ENCODE measurements around the gene SH3RF3.

Gene SH3RF3

GRCh38 chr2:109403841-109404201 lies 274.8 kb downstream of the SH3RF3 start:
- 81% methylated on average over 5 of the region's 5 CpGs for WGBS
- no peak overlapping the region for H3K23ac ChIP-seq (ENCODE audit: low read length in 2 of 2)
- no peak overlapping the region for H3K27ac ChIP-seq (ENCODE audit: low read length, poor library complexity, severe bottlenecking)
- H3K9ac ChIP-seq (ENCODE audit: low read length) = no peak overlapping the region
- H2AFZ ChIP-seq (ENCODE audit: low read depth, low read length) = no peak overlapping the region
- no peak overlapping the region for H2BK120ac ChIP-seq (ENCODE audit: low read depth, low read length)
- no peak overlapping the region for H4K91ac ChIP-seq (ENCODE audit: low read length)
- DNase-seq = no peak
- H2BK15ac ChIP-seq (ENCODE audit: low read depth, poor library complexity, severe bottlenecking) = no peak overlapping the region
- H3K4ac ChIP-seq (ENCODE audit: low read depth in 1 of 2, low read length in 2 of 2) = no peak overlapping the region
- H2AK5ac ChIP-seq (ENCODE audit: low read length, severe bottlenecking) = no peak overlapping the region
- no peak overlapping the region for H3K18ac ChIP-seq (ENCODE audit: low read depth in 1 of 2, low read length in 2 of 2)
- no peak overlapping the region for H3K4me2 ChIP-seq (ENCODE audit: low read length, poor library complexity, severe bottlenecking)
- H3K36me3 ChIP-seq (ENCODE audit: control insufficient read depth in 1 of 2, insufficient read depth in 2 of 2, low read depth in 1 of 2, low read length in 2 of 2) = peaks cover 12 to 24% of the 10 kb centered on the region in 2 experiments
- H2BK12ac ChIP-seq (ENCODE audit: low read length in 2 of 2) = no peak overlapping the region
- H3K4me1 ChIP-seq (ENCODE audit: control insufficient read depth, insufficient read depth, low read depth, low read length) = peaks cover 31% of the 10 kb centered on the region
- peaks cover 2% of the 10 kb centered on the region for H3K79me1 ChIP-seq (replicated peaks; ENCODE audit: low read length, poor library complexity, severe bottlenecking)
- H3K4me3 ChIP-seq (ENCODE audit: insufficient read depth in 1 of 2, low read depth in 1 of 2, low read length in 2 of 2) = no peak overlapping the region
- H2BK5ac ChIP-seq (ENCODE audit: low read depth, low read length, poor library complexity, severe bottlenecking) = no peak overlapping the region
- no peak overlapping the region for H3K14ac ChIP-seq (ENCODE audit: low read length in 2 of 2)
- no peaks in the 10 kb centered on the region for H3K9me3 ChIP-seq (ENCODE audit: control insufficient read depth, low read length)
- H3K27me3 ChIP-seq (ENCODE audit: control insufficient read depth in 1 of 2, insufficient read depth in 1 of 2, low read length in 2 of 2) = no peaks in the 10 kb centered on the region
- no peak overlapping the region for H4K8ac ChIP-seq (ENCODE audit: low read length)

- no peak overlapping the region for H2AFZ ChIP-seq (ENCODE audit: low read depth, low read length)
- no peak overlapping the region for H3K14ac ChIP-seq (ENCODE audit: low read length in 2 of 2)
- no peaks in the 10 kb centered on the region for H3K27me3 ChIP-seq (ENCODE audit: control insufficient read depth in 1 of 2, insufficient read depth in 1 of 2, low read length in 2 of 2)
- H3K79me1 ChIP-seq (replicated peaks; ENCODE audit: low read length, poor library complexity, severe bottlenecking) = peaks cover 2% of the 10 kb centered on the region
- H3K9me3 ChIP-seq (ENCODE audit: control insufficient read depth, low read length) = no peaks in the 10 kb centered on the region
- no peak overlapping the region for H2AK5ac ChIP-seq (ENCODE audit: low read length, severe bottlenecking)
- no peak overlapping the region for H3K9ac ChIP-seq (ENCODE audit: low read length)
- no peak overlapping the region for H2BK5ac ChIP-seq (ENCODE audit: low read depth, low read length, poor library complexity, severe bottlenecking)
- no peak overlapping the region for H2BK15ac ChIP-seq (ENCODE audit: low read depth, poor library complexity, severe bottlenecking)
- no peak overlapping the region for H4K91ac ChIP-seq (ENCODE audit: low read length)
- DNase-seq = no peak
- H3K4me3 ChIP-seq (ENCODE audit: insufficient read depth in 1 of 2, low read depth in 1 of 2, low read length in 2 of 2) = no peak overlapping the region
- no peak overlapping the region for H2BK120ac ChIP-seq (ENCODE audit: low read depth, low read length)
- no peak overlapping the region for H3K18ac ChIP-seq (ENCODE audit: low read depth in 1 of 2, low read length in 2 of 2)
- no peak overlapping the region for H4K8ac ChIP-seq (ENCODE audit: low read length)
- H3K4me1 ChIP-seq (ENCODE audit: control insufficient read depth, insufficient read depth, low read depth, low read length) = peaks cover 36% of the 10 kb centered on the region
- no peak overlapping the region for H3K27ac ChIP-seq (ENCODE audit: low read length, poor library complexity, severe bottlenecking)
- H2BK12ac ChIP-seq (ENCODE audit: low read length in 2 of 2) = no peak overlapping the region
- WGBS = 94% methylated on average over 6 of the region's 6 CpGs
- no peak overlapping the region for H3K23ac ChIP-seq (ENCODE audit: low read length in 2 of 2)
- peaks cover 12 to 22% of the 10 kb centered on the region in 2 experiments for H3K36me3 ChIP-seq (ENCODE audit: control insufficient read depth in 1 of 2, insufficient read depth in 2 of 2, low read depth in 1 of 2, low read length in 2 of 2)
- H3K4me2 ChIP-seq (ENCODE audit: low read length, poor library complexity, severe bottlenecking) = no peak overlapping the region
- H3K4ac ChIP-seq (ENCODE audit: low read depth in 1 of 2, low read length in 2 of 2) = no peak overlapping the region
Observed at GRCh38 chr2:109404681-109405080, 275.7 kb downstream of the SH3RF3 start.

- Histone ChIP-seq H2BK5ac (ENCODE audit: low read depth, low read length, poor library complexity, severe bottlenecking) (no peak overlapping the region), H3K4me2 (ENCODE audit: low read length, poor library complexity, severe bottlenecking) (no peak overlapping the region), H2BK15ac (ENCODE audit: low read depth, poor library complexity, severe bottlenecking) (no peak overlapping the region), H2BK12ac (ENCODE audit: low read length in 2 of 2) (no peak overlapping the region), H3K4me1 (ENCODE audit: control insufficient read depth, insufficient read depth, low read depth, low read length) (peaks cover 43% of the 10 kb centered on the region), H3K23ac (ENCODE audit: low read length in 2 of 2) (no peak overlapping the region), H3K36me3 (ENCODE audit: control insufficient read depth in 1 of 2, insufficient read depth in 2 of 2, low read depth in 1 of 2, low read length in 2 of 2) (peaks cover 0 to 10% of the 10 kb centered on the region in 2 experiments), H4K8ac (ENCODE audit: low read length) (no peak overlapping the region), H3K27ac (ENCODE audit: low read length, poor library complexity, severe bottlenecking) (no peak overlapping the region), H2AK5ac (ENCODE audit: low read length, severe bottlenecking) (no peak overlapping the region), H2AFZ (ENCODE audit: low read depth, low read length) (no peak overlapping the region), H3K27me3 (ENCODE audit: control insufficient read depth in 1 of 2, insufficient read depth in 1 of 2, low read length in 2 of 2) (no peaks in the 10 kb centered on the region), H3K9ac (ENCODE audit: low read length) (no peak overlapping the region), H3K4me3 (ENCODE audit: insufficient read depth in 1 of 2, low read depth in 1 of 2, low read length in 2 of 2) (no peak overlapping the region), H3K14ac (ENCODE audit: low read length in 2 of 2) (peak overlapping the region in 1 of 2 experiments; percentile 6), H3K9me3 (ENCODE audit: control insufficient read depth, low read length) (no peaks in the 10 kb centered on the region), H3K4ac (ENCODE audit: low read depth in 1 of 2, low read length in 2 of 2) (no peak overlapping the region), H3K18ac (ENCODE audit: low read depth in 1 of 2, low read length in 2 of 2) (no peak overlapping the region), H4K91ac (ENCODE audit: low read length) (no peak overlapping the region), H3K79me1 (replicated peaks; ENCODE audit: low read length, poor library complexity, severe bottlenecking) (peaks cover 2% of the 10 kb centered on the region), H2BK120ac (ENCODE audit: low read depth, low read length) (no peak overlapping the region)
- 94% methylated on average over 10 of the region's 10 CpGs for WGBS
- DNase-seq = no peak
Observed at GRCh38 chr2:109405873-109406272, 276.9 kb downstream of the SH3RF3 start.

GRCh38 chr2:109406301-109406700 lies 277.3 kb downstream of the SH3RF3 start:
- DNase-seq = no peak
- no peaks in the 10 kb centered on the region for H3K9me3 ChIP-seq (ENCODE audit: control insufficient read depth, low read length)
- H2BK120ac ChIP-seq (ENCODE audit: low read depth, low read length) = no peak overlapping the region

More at GRCh38 chr2:109406301-109406700, 277.3 kb downstream of the SH3RF3 start:
- H2AFZ ChIP-seq (ENCODE audit: low read depth, low read length) = no peak overlapping the region
- H3K4me1 ChIP-seq (ENCODE audit: control insufficient read depth, insufficient read depth, low read depth, low read length) = peaks cover 47% of the 10 kb centered on the region
- no peak overlapping the region for H3K4me3 ChIP-seq (ENCODE audit: insufficient read depth in 1 of 2, low read depth in 1 of 2, low read length in 2 of 2)
- H3K9ac ChIP-seq (ENCODE audit: low read length) = no peak overlapping the region
- no peak overlapping the region for H3K23ac ChIP-seq (ENCODE audit: low read length in 2 of 2)
- peaks cover 0 to 9% of the 10 kb centered on the region in 2 experiments for H3K36me3 ChIP-seq (ENCODE audit: control insufficient read depth in 1 of 2, insufficient read depth in 2 of 2, low read depth in 1 of 2, low read length in 2 of 2)
- no peak overlapping the region for H2BK15ac ChIP-seq (ENCODE audit: low read depth, poor library complexity, severe bottlenecking)
- H3K14ac ChIP-seq (ENCODE audit: low read length in 2 of 2) = no peak overlapping the region
- H4K8ac ChIP-seq (ENCODE audit: low read length) = no peak overlapping the region
- H2BK5ac ChIP-seq (ENCODE audit: low read depth, low read length, poor library complexity, severe bottlenecking) = no peak overlapping the region
- 90% methylated on average over 8 of the region's 8 CpGs for WGBS
- no peaks in the 10 kb centered on the region for H3K27me3 ChIP-seq (ENCODE audit: control insufficient read depth in 1 of 2, insufficient read depth in 1 of 2, low read length in 2 of 2)
- H2BK12ac ChIP-seq (ENCODE audit: low read length in 2 of 2) = no peak overlapping the region
- no peak overlapping the region for H3K4ac ChIP-seq (ENCODE audit: low read depth in 1 of 2, low read length in 2 of 2)
- H2AK5ac ChIP-seq (ENCODE audit: low read length, severe bottlenecking) = no peak overlapping the region
- H3K27ac ChIP-seq (ENCODE audit: low read length, poor library complexity, severe bottlenecking) = no peak overlapping the region
- no peak overlapping the region for H3K18ac ChIP-seq (ENCODE audit: low read depth in 1 of 2, low read length in 2 of 2)
- H4K91ac ChIP-seq (ENCODE audit: low read length) = no peak overlapping the region
- H3K79me1 ChIP-seq (replicated peaks; ENCODE audit: low read length, poor library complexity, severe bottlenecking) = peaks cover 2% of the 10 kb centered on the region
- H3K4me2 ChIP-seq (ENCODE audit: low read length, poor library complexity, severe bottlenecking) = no peak overlapping the region

All from mesenchymal stem cell (in vitro differentiated cells and primary cell).